Neural cell (in vitro differentiated cells): ENCODE results near the gene TDRD10. TPM values are rescaled to one million over a fixed set of nuclear protein-coding genes. Genes with fewer than 3 reads are reported as not detected.

ENCODE experiments used
- H2AFZ ChIP-seq: fragments of 200-600, 300-800 bp; sonication (generic), shearing (Covaris generic); 2 replicates; pipeline ENCODE4 v1.6.0; 2014; ENCODE audit warnings: low read depth, mild to moderate bottlenecking, antibody characterized with exemption, low read length, moderate library complexity
- H3F3A ChIP-seq: fragments of 200-600 bp; shearing (Covaris generic); 2 replicates; pipeline ENCODE4 v1.6.1; 2016; ENCODE audit warnings: mild to moderate bottlenecking, moderate library complexity, mixed read lengths, antibody characterized with exemption, low read length; ENCODE audit not compliant: insufficient read depth, poor library complexity, severe bottlenecking
- H3K27ac ChIP-seq: fragments of 200-600, 300-800 bp; sonication (generic), shearing (Covaris generic); 2 replicates; pipeline ENCODE4 v1.5.1; 2014; ENCODE audit warnings: mild to moderate bottlenecking, low read length, moderate library complexity
- H3K27me3 ChIP-seq: fragments of 300-800, 200-600 bp; sonication (generic), shearing (Covaris generic); 2 replicates; pipeline ENCODE4 v1.6.0; 2014; ENCODE audit warnings: mild to moderate bottlenecking, low read depth, low read length, moderate library complexity; ENCODE audit not compliant: insufficient read depth
- H3K36me3 ChIP-seq: fragments of 300-800, 200-600 bp; sonication (generic), shearing (Covaris generic); 2 replicates; pipeline ENCODE4 v1.5.1; 2014; ENCODE audit warnings: mild to moderate bottlenecking, antibody characterized with exemption, low read length, moderate library complexity; ENCODE audit not compliant: insufficient read depth
- H3K4me2 ChIP-seq: fragments of 300-800, 200-600 bp; sonication (generic), shearing (Covaris generic); 2 replicates; pipeline ENCODE4 v1.6.0; 2014; ENCODE audit warnings: mild to moderate bottlenecking, low read length
- H3K4me3 ChIP-seq: fragments of 300-800, 200-600 bp; sonication (generic), shearing (Covaris generic); 2 replicates; pipeline ENCODE4 v1.5.1; 2014; ENCODE audit warnings: mild to moderate bottlenecking, low read length, moderate library complexity
- H3K79me2 ChIP-seq: fragments of 200-600 bp; shearing (Covaris generic); replicated peaks from 2 replicates; pipeline ENCODE4 v1.6.0; 2014; ENCODE audit warnings: mild to moderate bottlenecking, low read length, moderate library complexity; ENCODE audit not compliant: insufficient read depth
- H3K9ac ChIP-seq: fragments of 300-800, 200-600 bp; sonication (generic), shearing (Covaris generic); 2 replicates; pipeline ENCODE4 v1.6.1; 2016; ENCODE audit warnings: mild to moderate bottlenecking, low read length, mixed read lengths
- H3K9me2 ChIP-seq: fragments of 200-600 bp; shearing (Covaris generic); 2 replicates; pipeline ENCODE4 v1.6.1; 2016; ENCODE audit warnings: mild to moderate bottlenecking, low read length, mixed read lengths; ENCODE audit not compliant: insufficient read depth
- H3K9me3 ChIP-seq: fragments of 200-600, 300-800 bp; sonication (generic), shearing (Covaris generic); 2 replicates; pipeline ENCODE4 v1.6.1; 2016; ENCODE audit warnings: mild to moderate bottlenecking, mixed run types, low read length, moderate library complexity, mixed read lengths
- H4K20me1 ChIP-seq: fragments of 200-600 bp; shearing (Covaris generic); 2 replicates; pipeline ENCODE4 v1.6.1; 2016; ENCODE audit warnings: mild to moderate bottlenecking, mixed run types; ENCODE audit not compliant: insufficient read depth
- EP300 ChIP-seq: fragments of 450-650 bp; conservative IDR thresholded peaks from 2 replicates; pipeline ENCODE4 v1.6.1; 2014; ENCODE audit warnings: antibody characterized with exemption, mild to moderate bottlenecking, moderate library complexity; ENCODE audit not compliant: poor library complexity, severe bottlenecking
- EZH2 ChIP-seq: fragments of 200-600, 300-800 bp; shearing (Covaris generic), sonication (generic); IDR thresholded peaks from 2 replicates; pipeline ENCODE4 v1.6.1; 2014; ENCODE audit warnings: antibody characterized with exemption, low read length, borderline replicate concordance, mild to moderate bottlenecking; ENCODE audit not compliant: insufficient read depth, poor library complexity, severe bottlenecking
- MXI1 ChIP-seq: fragments of 450-650 bp; conservative IDR thresholded peaks from 2 replicates; pipeline ENCODE4 v1.6.1; 2014; ENCODE audit warnings: antibody characterized with exemption, mild to moderate bottlenecking; ENCODE audit not compliant: poor library complexity, severe bottlenecking
- POLR2AphosphoS5 ChIP-seq: IDR thresholded peaks from 2 replicates; pipeline ENCODE4 v1.6.1; 2012
- RAD21 ChIP-seq: fragments of 450-650 bp; conservative IDR thresholded peaks from 2 replicates; pipeline ENCODE4 v1.6.1; 2014; ENCODE audit warnings: antibody characterized with exemption, mild to moderate bottlenecking, moderate library complexity
- SMC3 ChIP-seq: fragments of 450-650 bp; conservative IDR thresholded peaks from 2 replicates; pipeline ENCODE4 v1.6.1; 2014; ENCODE audit warnings: antibody characterized with exemption, mild to moderate bottlenecking, moderate library complexity; ENCODE audit not compliant: poor library complexity
- TAF1 ChIP-seq: IDR thresholded peaks from 2 replicates; pipeline ENCODE4 v1.6.1; 2012; ENCODE audit warnings: low read depth
- polyA plus RNA-seq: library from polyadenylated mRNA; depleted of rRNA; stranded (reverse); fragments of >200 nt; gene quantifications from 2 replicates; pipeline ENCODE4 v1.2.3, GENCODE V29; 2014
- TF ChIP-seq, protein P1 (sequence below): IDR thresholded peaks from 2 replicates; pipeline ENCODE4 v1.6.1; 2012; ENCODE audit warnings: borderline replicate concordance
- TF ChIP-seq, protein P2 (sequence below): fragments of 450-650 bp; IDR thresholded peaks from 2 replicates; pipeline ENCODE4 v1.5.1; 2014; ENCODE audit warnings: antibody characterized with exemption, mild to moderate bottlenecking, moderate library complexity; ENCODE audit not compliant: poor library complexity, severe bottlenecking

The TDRD10 gene
- polyA plus RNA-seq, 1 donor from 2014 or later = not detected

DNA sequence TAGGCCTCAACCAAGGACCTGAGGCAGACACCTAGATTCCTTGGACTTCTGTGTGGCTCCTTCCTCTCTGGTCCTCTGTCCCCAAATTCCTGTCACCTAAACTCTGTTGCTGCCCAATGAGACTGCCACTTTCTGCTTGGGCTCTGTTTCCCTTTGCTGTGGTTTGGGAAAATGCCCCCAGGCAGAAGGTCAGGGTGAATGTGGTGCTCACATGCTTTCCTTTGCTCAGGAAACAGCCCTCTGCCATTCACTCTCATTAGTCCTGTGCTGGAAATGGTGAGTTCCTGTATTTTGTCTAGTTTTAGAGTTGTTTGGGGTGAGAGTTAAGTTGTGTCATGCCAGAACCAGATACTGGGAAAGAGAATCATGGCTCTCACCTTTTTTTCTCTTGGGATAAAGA lies 22.9 kb downstream of the TDRD10 start:
- no peak overlapping the region for H3K4me3 ChIP-seq
- H3K9me2 ChIP-seq = no peaks in the 10 kb centered on the region
- H3K36me3 ChIP-seq = no peaks in the 10 kb centered on the region
- no peaks in the 10 kb centered on the region for H3K27me3 ChIP-seq
- H3K27ac ChIP-seq = no peak overlapping the region
- no peak overlapping the region for H2AFZ ChIP-seq
- no peaks in the 10 kb centered on the region for H3F3A ChIP-seq
- TF ChIP-seq EP300 = no peak
- TF ChIP-seq RAD21 = no peak
- no peaks in the 10 kb centered on the region for H3K9me3 ChIP-seq
- H3K79me2 ChIP-seq = no peaks in the 10 kb centered on the region
- H3K9ac ChIP-seq = no peak overlapping the region
- no peak overlapping the region for H3K4me2 ChIP-seq
- no peaks in the 10 kb centered on the region for H4K20me1 ChIP-seq

DNA sequence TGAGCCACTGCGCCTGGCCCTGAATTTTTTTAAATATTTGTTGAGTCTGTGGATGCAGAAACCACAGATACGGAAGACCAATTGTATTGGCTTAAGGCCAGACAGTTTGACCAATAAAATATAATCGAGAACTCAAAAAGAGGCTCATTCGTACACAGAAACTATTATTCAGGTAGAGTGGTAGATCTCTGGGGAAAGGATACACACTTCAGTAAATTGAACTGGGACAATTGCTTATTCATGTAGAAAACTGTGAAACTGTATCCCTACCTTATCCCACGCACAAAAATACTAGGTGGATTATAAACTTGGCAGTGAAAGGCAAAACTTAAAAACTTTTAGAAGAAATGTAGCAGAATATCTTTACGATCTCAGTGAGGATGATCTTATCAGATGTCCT lies 25.2 kb downstream of the TDRD10 start:
- H3K9me2 ChIP-seq = no peaks in the 10 kb centered on the region
- no peak overlapping the region for H2AFZ ChIP-seq
- no peak overlapping the region for H3K4me3 ChIP-seq
- H4K20me1 ChIP-seq = no peaks in the 10 kb centered on the region
- H3K9me3 ChIP-seq = no peaks in the 10 kb centered on the region
- H3K79me2 ChIP-seq = no peaks in the 10 kb centered on the region
- H3K36me3 ChIP-seq = no peaks in the 10 kb centered on the region
- TF ChIP-seq, protein P1, sequence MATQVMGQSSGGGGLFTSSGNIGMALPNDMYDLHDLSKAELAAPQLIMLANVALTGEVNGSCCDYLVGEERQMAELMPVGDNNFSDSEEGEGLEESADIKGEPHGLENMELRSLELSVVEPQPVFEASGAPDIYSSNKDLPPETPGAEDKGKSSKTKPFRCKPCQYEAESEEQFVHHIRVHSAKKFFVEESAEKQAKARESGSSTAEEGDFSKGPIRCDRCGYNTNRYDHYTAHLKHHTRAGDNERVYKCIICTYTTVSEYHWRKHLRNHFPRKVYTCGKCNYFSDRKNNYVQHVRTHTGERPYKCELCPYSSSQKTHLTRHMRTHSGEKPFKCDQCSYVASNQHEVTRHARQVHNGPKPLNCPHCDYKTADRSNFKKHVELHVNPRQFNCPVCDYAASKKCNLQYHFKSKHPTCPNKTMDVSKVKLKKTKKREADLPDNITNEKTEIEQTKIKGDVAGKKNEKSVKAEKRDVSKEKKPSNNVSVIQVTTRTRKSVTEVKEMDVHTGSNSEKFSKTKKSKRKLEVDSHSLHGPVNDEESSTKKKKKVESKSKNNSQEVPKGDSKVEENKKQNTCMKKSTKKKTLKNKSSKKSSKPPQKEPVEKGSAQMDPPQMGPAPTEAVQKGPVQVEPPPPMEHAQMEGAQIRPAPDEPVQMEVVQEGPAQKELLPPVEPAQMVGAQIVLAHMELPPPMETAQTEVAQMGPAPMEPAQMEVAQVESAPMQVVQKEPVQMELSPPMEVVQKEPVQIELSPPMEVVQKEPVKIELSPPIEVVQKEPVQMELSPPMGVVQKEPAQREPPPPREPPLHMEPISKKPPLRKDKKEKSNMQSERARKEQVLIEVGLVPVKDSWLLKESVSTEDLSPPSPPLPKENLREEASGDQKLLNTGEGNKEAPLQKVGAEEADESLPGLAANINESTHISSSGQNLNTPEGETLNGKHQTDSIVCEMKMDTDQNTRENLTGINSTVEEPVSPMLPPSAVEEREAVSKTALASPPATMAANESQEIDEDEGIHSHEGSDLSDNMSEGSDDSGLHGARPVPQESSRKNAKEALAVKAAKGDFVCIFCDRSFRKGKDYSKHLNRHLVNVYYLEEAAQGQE = no peak
- TF ChIP-seq TAF1 (no peak), POLR2AphosphoS5 (no peak), MXI1 (no peak), RAD21 (no peak), SMC3 (no peak), EP300 (no peak)
- TF ChIP-seq, protein P2, sequence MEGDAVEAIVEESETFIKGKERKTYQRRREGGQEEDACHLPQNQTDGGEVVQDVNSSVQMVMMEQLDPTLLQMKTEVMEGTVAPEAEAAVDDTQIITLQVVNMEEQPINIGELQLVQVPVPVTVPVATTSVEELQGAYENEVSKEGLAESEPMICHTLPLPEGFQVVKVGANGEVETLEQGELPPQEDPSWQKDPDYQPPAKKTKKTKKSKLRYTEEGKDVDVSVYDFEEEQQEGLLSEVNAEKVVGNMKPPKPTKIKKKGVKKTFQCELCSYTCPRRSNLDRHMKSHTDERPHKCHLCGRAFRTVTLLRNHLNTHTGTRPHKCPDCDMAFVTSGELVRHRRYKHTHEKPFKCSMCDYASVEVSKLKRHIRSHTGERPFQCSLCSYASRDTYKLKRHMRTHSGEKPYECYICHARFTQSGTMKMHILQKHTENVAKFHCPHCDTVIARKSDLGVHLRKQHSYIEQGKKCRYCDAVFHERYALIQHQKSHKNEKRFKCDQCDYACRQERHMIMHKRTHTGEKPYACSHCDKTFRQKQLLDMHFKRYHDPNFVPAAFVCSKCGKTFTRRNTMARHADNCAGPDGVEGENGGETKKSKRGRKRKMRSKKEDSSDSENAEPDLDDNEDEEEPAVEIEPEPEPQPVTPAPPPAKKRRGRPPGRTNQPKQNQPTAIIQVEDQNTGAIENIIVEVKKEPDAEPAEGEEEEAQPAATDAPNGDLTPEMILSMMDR = no peak
- H3K9ac ChIP-seq = no peak overlapping the region
- H3K27ac ChIP-seq = no peak overlapping the region
- no peak overlapping the region for H3K4me2 ChIP-seq
- H3F3A ChIP-seq = no peaks in the 10 kb centered on the region
- H3K27me3 ChIP-seq = no peaks in the 10 kb centered on the region

DNA sequence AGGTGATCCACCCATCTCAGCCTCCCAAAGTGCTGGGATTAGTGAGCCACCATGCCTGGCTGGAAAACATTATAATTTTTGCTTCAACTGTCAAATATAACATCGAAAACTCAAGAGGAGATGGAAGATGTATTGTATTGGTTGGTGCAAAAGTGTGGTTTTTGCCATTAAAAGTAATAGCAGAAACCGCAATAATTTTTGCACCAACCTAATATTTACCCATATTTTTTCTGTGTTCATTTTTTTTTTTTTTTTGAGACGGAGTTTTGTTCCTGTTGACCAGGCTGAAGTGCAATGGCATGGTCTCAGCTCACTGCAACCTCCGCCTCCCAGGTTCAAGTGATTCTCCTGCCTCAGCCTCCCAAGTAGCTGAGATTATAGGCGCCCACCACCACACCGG lies 27.3 kb downstream of the TDRD10 start:
- Histone ChIP-seq H3K36me3 (no peaks in the 10 kb centered on the region), H3K9me2 (no peaks in the 10 kb centered on the region), H4K20me1 (no peaks in the 10 kb centered on the region), H3F3A (no peaks in the 10 kb centered on the region), H3K4me2 (no peak overlapping the region), H3K9ac (no peak overlapping the region), H3K9me3 (no peaks in the 10 kb centered on the region), H3K4me3 (no peak overlapping the region), H2AFZ (no peak overlapping the region), H3K79me2 (no peaks in the 10 kb centered on the region), H3K27ac (no peak overlapping the region), H3K27me3 (no peaks in the 10 kb centered on the region)
- TF ChIP-seq POLR2AphosphoS5 (no peak), TAF1 (no peak), SMC3 (no peak), EP300 (no peak), EZH2 (no peak), MXI1 (no peak), RAD21 (no peak)
- TF ChIP-seq, protein P1 = no peak
- TF ChIP-seq, protein P2 = no peak
